Measurements from ENCODE around the gene SLC6A4.
"Not testable (repeated sequence)": the region's sequence is repeated elsewhere in the genome, so short reads cannot be mapped to it uniquely, and the experiment has no call there.

SLC6A4 gene

GRCh38 chr17:30172560-30172959 is 62.9 kb downstream of the SLC6A4 start:
- no peak for DNase-seq (ENCODE audit: low read depth)

GRCh38 chr17:30170415-30170987 is 65.0 kb downstream of the SLC6A4 start:
- DNase-seq (ENCODE audit: low read depth) = no peak

- no peak for DNase-seq (ENCODE audit: low read depth)
Observed at GRCh38 chr17:30165960-30166359, 69.5 kb downstream of the SLC6A4 start.

- no peak for DNase-seq (ENCODE audit: low read depth)
Observed at GRCh38 chr17:30165147-30165546, 70.3 kb downstream of the SLC6A4 start.

GRCh38 chr17:30164531-30164930 is 71.0 kb downstream of the SLC6A4 start:
- no peak for DNase-seq (ENCODE audit: low read depth)

GRCh38 chr17:30161601-30162000 is 73.9 kb downstream of the SLC6A4 start:
- DNase-seq (ENCODE audit: low read depth) = no peak

GRCh38 chr17:30160419-30161172 is 74.9 kb downstream of the SLC6A4 start:
- DNase-seq (ENCODE audit: low read depth) = no peak

GRCh38 chr17:30158896-30159625 is 76.4 kb downstream of the SLC6A4 start:
- DNase-seq (ENCODE audit: low read depth) = no peak

- no peak for DNase-seq (ENCODE audit: low read depth)
Observed at GRCh38 chr17:30155389-30155788, 80.1 kb downstream of the SLC6A4 start.

GRCh38 chr17:30153463-30153862 is 82.0 kb downstream of the SLC6A4 start:
- DNase-seq (ENCODE audit: low read depth) = no peak

- DNase-seq (ENCODE audit: low read depth) = no peak
Observed at GRCh38 chr17:30151471-30151870, 84.0 kb downstream of the SLC6A4 start.

- DNase-seq (ENCODE audit: low read depth) = no peak
Observed at GRCh38 chr17:30148376-30148775, 87.1 kb downstream of the SLC6A4 start.

- DNase-seq (ENCODE audit: low read depth) = not testable (repeated sequence)
Observed at GRCh38 chr17:30147860-30148259, 87.6 kb downstream of the SLC6A4 start.
